HG02870 (cell line): ENCODE data around the gene SLC39A1.
"Not testable (repeated sequence)": the region's sequence is repeated elsewhere in the genome, so short reads cannot be mapped to it uniquely, and the experiment has no call there.

Experiments
- ATAC-seq: cut with Tn5 transposase; IDR thresholded peaks from one replicate; pipeline ENCODE4 v1.9.1; 2021; ENCODE audit warnings: mild to moderate bottlenecking, moderate library complexity; ENCODE audit not compliant: unreplicated experiment

The SLC39A1 gene

GRCh38 chr1:153963030-153963849 lies at the start of gene SLC39A1:
TSS of gene SLC39A1 (minus strand) at chr1:153963537. CDS start at chr1:153962715, 822 bp downstream.
- ATAC-seq: peak; percentile 57

GRCh38 chr1:154012543-154012942 lies 49.2 kb upstream of the SLC39A1 start:
- ATAC-seq: not testable (repeated sequence)

GRCh38 chr1:154012129-154012528 lies 48.8 kb upstream of the SLC39A1 start:
- ATAC-seq: no peak

GRCh38 chr1:154006136-154006535 lies 42.8 kb upstream of the SLC39A1 start:
- ATAC-seq: no peak

- ATAC-seq: no peak
Observed at GRCh38 chr1:154000420-154000819, 37.1 kb upstream of the SLC39A1 start.

GRCh38 chr1:153996882-153997281 lies 33.5 kb upstream of the SLC39A1 start:
- ATAC-seq: not testable (repeated sequence)

GRCh38 chr1:153995640-153996039 lies 32.3 kb upstream of the SLC39A1 start:
- no peak for ATAC-seq

- ATAC-seq: no peak
Observed at GRCh38 chr1:153995202-153995601, 31.9 kb upstream of the SLC39A1 start.

GRCh38 chr1:153991806-153992205 lies 28.5 kb upstream of the SLC39A1 start:
- ATAC-seq: no peak

- no peak for ATAC-seq
Observed at GRCh38 chr1:153991151-153991630, 27.9 kb upstream of the SLC39A1 start.

GRCh38 chr1:153990468-153991150 lies 27.3 kb upstream of the SLC39A1 start, which contains the start of gene RPS27:
TSS of gene RPS27 (plus strand) at chr1:153990762. CDS start at chr1:153990797, 35 bp downstream.
- ATAC-seq: peak; percentile 77

GRCh38 chr1:153987621-153988020 lies 24.3 kb upstream of the SLC39A1 start:
- ATAC-seq: no peak

- no peak for ATAC-seq
Observed at GRCh38 chr1:153985941-153986761, 22.8 kb upstream of the SLC39A1 start, which contains the start of gene RAB13. TSS of gene RAB13 (minus strand) at chr1:153986339. CDS start at chr1:153986236, 103 bp downstream.

- ATAC-seq: no peak
Observed at GRCh38 chr1:153985341-153985912, 22.1 kb upstream of the SLC39A1 start.

GRCh38 chr1:153984123-153984894 lies 21.0 kb upstream of the SLC39A1 start:
- ATAC-seq: no peak

- ATAC-seq: not testable (repeated sequence)
Observed at GRCh38 chr1:153981735-153982134, 18.4 kb upstream of the SLC39A1 start.

- not testable (repeated sequence) for ATAC-seq
Observed at GRCh38 chr1:153979091-153979490, 15.8 kb upstream of the SLC39A1 start.

- no peak for ATAC-seq
Observed at GRCh38 chr1:153978274-153978909, 15.1 kb upstream of the SLC39A1 start.
